Islet of Langerhans (tissue), 1 donor: ENCODE measurements around the gene C2CD2L.
"Not testable (repeated sequence)": the region's sequence is repeated elsewhere in the genome, so short reads cannot be mapped to it uniquely, and the experiment has no call there.

ENCODE experiments used
- FAIRE-seq: peaks from one replicate; lab custom pipeline; 2011; peaks lifted over from hg19 to GRCh38; lab: Jason Lieb, UNC

Gene C2CD2L

GRCh38 chr11:119116235-119116594 lies 9.1 kb downstream of the C2CD2L start:
- no peak for FAIRE-seq

GRCh38 chr11:119116601-119117000 lies 9.5 kb downstream of the C2CD2L start:
- no peak for FAIRE-seq

GRCh38 chr11:119117004-119117706 lies 10.0 kb downstream of the C2CD2L start:
- no peak for FAIRE-seq

GRCh38 chr11:119118227-119118626 lies 11.1 kb downstream of the C2CD2L start:
- no peak for FAIRE-seq

- FAIRE-seq: no peak
These were observed 11.8 kb downstream of the C2CD2L start for GRCh38 chr11:119118946-119119345.

- no peak for FAIRE-seq
These were observed 13.5 kb downstream of the C2CD2L start for GRCh38 chr11:119120639-119121007.

GRCh38 chr11:119121008-119121810 lies 14.1 kb downstream of the C2CD2L start, which contains the start of gene HINFP:
HINFP (plus strand) TSS chr11:119121580; CDS start chr11:119126945, 5,365 bp downstream.
- FAIRE-seq: peak; percentile 91

GRCh38 chr11:119121811-119122124 lies 14.6 kb downstream of the C2CD2L start:
- FAIRE-seq: no peak

- no peak for FAIRE-seq
These were observed 18.7 kb downstream of the C2CD2L start for GRCh38 chr11:119125821-119126220.

- FAIRE-seq: no peak
These were observed 19.6 kb downstream of the C2CD2L start for GRCh38 chr11:119126675-119127268.

- no peak for FAIRE-seq
These were observed 23.5 kb downstream of the C2CD2L start for GRCh38 chr11:119130662-119131061.

GRCh38 chr11:119134389-119134978 lies 27.3 kb downstream of the C2CD2L start:
- no peak for FAIRE-seq

GRCh38 chr11:119139276-119139675 lies 32.1 kb downstream of the C2CD2L start:
- not testable (repeated sequence) for FAIRE-seq

GRCh38 chr11:119144825-119145486 lies 37.8 kb downstream of the C2CD2L start:
- no peak for FAIRE-seq

GRCh38 chr11:119145551-119145950 lies 38.4 kb downstream of the C2CD2L start:
- no peak for FAIRE-seq

GRCh38 chr11:119147604-119148333 lies 40.6 kb downstream of the C2CD2L start:
- no peak for FAIRE-seq

GRCh38 chr11:119148720-119149017 lies 41.5 kb downstream of the C2CD2L start:
- no peak for FAIRE-seq

- FAIRE-seq: no peak
These were observed 42.1 kb downstream of the C2CD2L start, which contains the start of gene ABCG4 for GRCh38 chr11:119149018-119149785. ABCG4 (plus strand) TSS chr11:119149052; CDS start chr11:119149966, 914 bp downstream.

- FAIRE-seq: no peak
These were observed 42.7 kb downstream of the C2CD2L start for GRCh38 chr11:119149786-119150275.

- FAIRE-seq: no peak
These were observed 44.9 kb downstream of the C2CD2L start for GRCh38 chr11:119152043-119152442.

- no peak for FAIRE-seq
These were observed 45.5 kb downstream of the C2CD2L start for GRCh38 chr11:119152604-119153003.
